ACC112 (cell line): ENCODE results near the gene RGS14.

Experiments used
- H2AFZ ChIP-seq: fragments of 200-600 bp; sonication (generic); one replicate; pipeline ENCODE4 v1.6.0; 2017; ENCODE audit warnings: antibody characterized with exemption, low read length; ENCODE audit not compliant: unreplicated experiment
- H3K27ac ChIP-seq: fragments of 200-600 bp; sonication (generic); 2 replicates; pipeline ENCODE4 v1.5.1; 2014; ENCODE audit warnings: low read depth, mild to moderate bottlenecking, antibody characterized with exemption, low read length, moderate library complexity
- H3K27me3 ChIP-seq: fragments of 200-600 bp; sonication (generic); 2 replicates; pipeline ENCODE4 v1.6.1; 2014; ENCODE audit warnings: mild to moderate bottlenecking, antibody characterized with exemption, low read length, moderate library complexity, mixed read lengths; ENCODE audit not compliant: insufficient read depth
- H3K36me3 ChIP-seq: fragments of 200-600 bp; sonication (generic); 2 replicates; pipeline ENCODE4 v1.6.1; 2016; ENCODE audit warnings: mild to moderate bottlenecking, antibody characterized with exemption, low read length, moderate library complexity, mixed read lengths; ENCODE audit not compliant: insufficient read depth
- H3K4me1 ChIP-seq: fragments of 200-600 bp; sonication (generic); one replicate; pipeline ENCODE4 v1.6.1; 2016; ENCODE audit warnings: low read length, mixed read lengths; ENCODE audit not compliant: insufficient read depth, unreplicated experiment, control insufficient read depth
- H3K4me3 ChIP-seq: fragments of 200-600 bp; sonication (generic); 2 replicates; pipeline ENCODE4 v1.5.1; 2014; ENCODE audit warnings: mild to moderate bottlenecking, low read depth, low read length
- H3K79me2 ChIP-seq: fragments of 200-600 bp; sonication (generic); one replicate; pipeline ENCODE4 v1.6.0; 2016; ENCODE audit warnings: low read length; ENCODE audit not compliant: control insufficient read depth, unreplicated experiment, insufficient read depth

The RGS14 gene

GRCh38 chr5:177329883-177330282 is 27.8 kb upstream of the RGS14 start:
- Histone ChIP-seq H3K4me1 (peaks cover 24% of the 10 kb centered on the region), H3K27me3 (no peaks in the 10 kb centered on the region), H3K79me2 (no peaks in the 10 kb centered on the region), H2AFZ (no peak overlapping the region), H3K27ac (no peak overlapping the region), H3K36me3 (peaks cover 7% of the 10 kb centered on the region; the same call in 1 of the 2 replicates), H3K4me3 (no peak overlapping the region)

- H2AFZ ChIP-seq, result no peak overlapping the region
- no peaks in the 10 kb centered on the region for H3K27me3 ChIP-seq
- peaks cover 7% of the 10 kb centered on the region; the same call in 1 of the 2 replicates for H3K36me3 ChIP-seq
- no peaks in the 10 kb centered on the region for H3K79me2 ChIP-seq
- no peak overlapping the region for H3K27ac ChIP-seq
- peaks cover 16% of the 10 kb centered on the region for H3K4me1 ChIP-seq
- no peak overlapping the region for H3K4me3 ChIP-seq
Measured at GRCh38 chr5:177330991-177331842, 26.5 kb upstream of the RGS14 start.

GRCh38 chr5:177332031-177332895 is 25.5 kb upstream of the RGS14 start:
- Histone ChIP-seq H3K36me3 (peaks cover 7% of the 10 kb centered on the region; the same call in 1 of the 2 replicates), H3K4me1 (peaks cover 11% of the 10 kb centered on the region), H3K79me2 (no peaks in the 10 kb centered on the region), H2AFZ (no peak overlapping the region), H3K27ac (no peak overlapping the region), H3K27me3 (no peaks in the 10 kb centered on the region), H3K4me3 (no peak overlapping the region)

GRCh38 chr5:177332896-177333260 is 24.8 kb upstream of the RGS14 start:
- Histone ChIP-seq H2AFZ (no peak overlapping the region), H3K27me3 (no peaks in the 10 kb centered on the region), H3K79me2 (no peaks in the 10 kb centered on the region), H3K36me3 (peaks cover 7% of the 10 kb centered on the region; the same call in 1 of the 2 replicates), H3K4me3 (no peak overlapping the region), H3K27ac (no peak overlapping the region), H3K4me1 (peaks cover 5% of the 10 kb centered on the region)

- no peak overlapping the region for H2AFZ ChIP-seq
- no peaks in the 10 kb centered on the region for H3K4me1 ChIP-seq
- no peak overlapping the region for H3K27ac ChIP-seq
- H3K79me2 ChIP-seq, result no peaks in the 10 kb centered on the region
- no peaks in the 10 kb centered on the region for H3K27me3 ChIP-seq
- peaks cover 7% of the 10 kb centered on the region; the same call in 1 of the 2 replicates for H3K36me3 ChIP-seq
- H3K4me3 ChIP-seq, result no peak overlapping the region
Measured at GRCh38 chr5:177333420-177334154, 24.1 kb upstream of the RGS14 start.

GRCh38 chr5:177334155-177334551 is 23.6 kb upstream of the RGS14 start:
- H3K36me3 ChIP-seq, result peaks cover 7% of the 10 kb centered on the region; the same call in 1 of the 2 replicates
- no peaks in the 10 kb centered on the region for H3K27me3 ChIP-seq
- no peaks in the 10 kb centered on the region for H3K4me1 ChIP-seq
- no peaks in the 10 kb centered on the region for H3K79me2 ChIP-seq
- H3K4me3 ChIP-seq, result no peak overlapping the region
- H2AFZ ChIP-seq, result no peak overlapping the region
- H3K27ac ChIP-seq, result no peak overlapping the region

GRCh38 chr5:177334781-177335700 is 22.7 kb upstream of the RGS14 start:
- no peak overlapping the region for H2AFZ ChIP-seq
- H3K36me3 ChIP-seq, result 0 out of 2 replicates have a peak, but pooled peaks cover 4% of the 10 kb centered on the region
- no peaks in the 10 kb centered on the region for H3K4me1 ChIP-seq
- H3K27me3 ChIP-seq, result no peaks in the 10 kb centered on the region
- no peak overlapping the region for H3K4me3 ChIP-seq
- peaks cover 5% of the 10 kb centered on the region for H3K79me2 ChIP-seq
- no peak overlapping the region for H3K27ac ChIP-seq

- H2AFZ ChIP-seq, result no peak overlapping the region
- H3K27me3 ChIP-seq, result no peaks in the 10 kb centered on the region
- H3K36me3 ChIP-seq, result 0 out of 2 replicates have a peak, but pooled peaks cover 4% of the 10 kb centered on the region
- no peak overlapping the region for H3K27ac ChIP-seq
- H3K79me2 ChIP-seq, result peaks cover 5% of the 10 kb centered on the region
- H3K4me1 ChIP-seq, result no peaks in the 10 kb centered on the region
- no peak overlapping the region for H3K4me3 ChIP-seq
Measured at GRCh38 chr5:177335701-177336065, 22.0 kb upstream of the RGS14 start.

GRCh38 chr5:177336112-177336511 is 21.6 kb upstream of the RGS14 start:
- Histone ChIP-seq H3K79me2 (peaks cover 5% of the 10 kb centered on the region), H3K27ac (no peak overlapping the region), H3K27me3 (no peaks in the 10 kb centered on the region), H2AFZ (no peak overlapping the region), H3K36me3 (0 out of 2 replicates have a peak, but pooled peaks cover 4% of the 10 kb centered on the region), H3K4me1 (no peaks in the 10 kb centered on the region), H3K4me3 (no peak overlapping the region)
